ENCODE results near the gene OTX1. TPM values are rescaled to one million over a fixed set of nuclear protein-coding genes. Genes with fewer than 3 reads are reported as not detected.

OTX1 gene
- total RNA-seq, 1 experiment from 2014 or later, result 0.90 TPM

- TF ChIP-seq NFYB (CRISPR knock-in tag; conservative IDR thresholded peaks at IDR 0.05; ENCODE audit: low read depth) (no peak), USF1 (CRISPR knock-in tag; IDR thresholded peaks at IDR 0.05) (peak; percentile 65; the same call in 1 of the 2 replicates), ZBTB43 (CRISPR knock-in tag; IDR thresholded peaks at IDR 0.05) (peak; percentile 75; the same call in 1 of the 2 replicates), USF2 (CRISPR knock-in tag; IDR thresholded peaks at IDR 0.05) (peak; percentile 65), MXD4 (CRISPR knock-in tag; IDR thresholded peaks at IDR 0.05; ENCODE audit: borderline replicate concordance) (no peak), NFATC4 (CRISPR knock-in tag; IDR thresholded peaks at IDR 0.05) (0 out of 2 replicates have a peak, but pooled peaks have one; percentile 39), ZNF512 (CRISPR knock-in tag; IDR thresholded peaks at IDR 0.05; ENCODE audit: borderline replicate concordance) (0 out of 2 replicates have a peak, but pooled peaks have one; percentile 38), RELA (CRISPR knock-in tag; IDR thresholded peaks at IDR 0.05; ENCODE audit: borderline replicate concordance) (no peak), FOXJ3 (CRISPR knock-in tag; IDR thresholded peaks at IDR 0.05; ENCODE audit: borderline replicate concordance) (no peak), ZNF232 (CRISPR knock-in tag; IDR thresholded peaks at IDR 0.05) (no peak)
- ATAC-seq (peak; percentile 1), DNase-seq (ENCODE audit: low spot score) (peak; percentile 77)
- Mint-ChIP-seq H3K27ac (no peak overlapping the region), H3K27me3 (ENCODE audit: low read depth) (peaks cover 88% of the 10 kb centered on the region), H3K4me3 (peak overlapping the region; percentile 78), H3K36me3 (no peaks in the 10 kb centered on the region), H3K9me3 (no peaks in the 10 kb centered on the region), H3K4me1 (peaks cover 62% of the 10 kb centered on the region)
- CTCF ChIA-PET, result no interaction called here
- POLR2A ChIA-PET, result no interaction called here
These were observed 2.1 kb upstream of the OTX1 start for GRCh38 chr2:63048367-63049171.

- CTCF ChIA-PET, result no interaction called here
- ATAC-seq, result no peak
- H3K27ac Mint-ChIP-seq, result no peak overlapping the region
These were observed 1.2 kb upstream of the OTX1 start for GRCh38 chr2:63049211-63049969.

More at GRCh38 chr2:63049211-63049969, 1.2 kb upstream of the OTX1 start:
- Mint-ChIP-seq H3K27me3 (ENCODE audit: low read depth) (peaks cover 95% of the 10 kb centered on the region), H3K36me3 (no peaks in the 10 kb centered on the region), H3K4me3 (peak overlapping the region; percentile 78), H3K4me1 (peaks cover 63% of the 10 kb centered on the region), H3K9me3 (no peaks in the 10 kb centered on the region)
- TF ChIP-seq ZNF263 (CRISPR knock-in tag; IDR thresholded peaks at IDR 0.05; ENCODE audit: low read depth), result peak; percentile 70; the same call in 1 of the 2 replicates
- TF ChIP-seq ZNF512 (CRISPR knock-in tag; IDR thresholded peaks at IDR 0.05; ENCODE audit: borderline replicate concordance), result no peak
- TF ChIP-seq ZNF423 (CRISPR knock-in tag; IDR thresholded peaks at IDR 0.05), result peak; percentile 55
- POLR2A ChIA-PET, result no interaction called here
- peak; percentile 51 for DNase-seq (ENCODE audit: low spot score)

Data from WTC11 (cell line).